ENCODE results near the gene OR10J1. TPM values are rescaled to one million over a fixed set of nuclear protein-coding genes. Genes with fewer than 3 reads are reported as not detected.

OR10J1 gene
- polyA plus RNA-seq, 1 donor (not counting 4 experiments of a cell fraction or from before 2014, with no cell fraction given): not detected

DNA sequence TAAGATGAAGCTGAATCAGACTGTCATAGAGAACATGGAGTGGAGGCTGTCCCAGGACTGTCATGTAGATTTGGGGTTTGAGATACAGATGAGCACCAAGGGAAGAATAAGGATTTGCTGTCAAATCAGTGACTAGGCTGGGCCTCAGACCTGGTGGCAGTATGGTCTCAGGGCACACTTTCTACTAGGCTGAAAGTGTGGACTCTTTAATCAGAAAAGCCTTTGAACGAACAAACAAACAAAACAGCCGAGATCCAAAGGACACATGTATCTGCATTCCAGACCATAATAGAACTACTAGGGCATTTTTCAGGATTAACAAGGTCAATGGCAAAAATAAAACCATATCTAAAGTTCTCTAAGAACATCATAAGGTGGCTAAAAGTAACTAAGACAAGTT, 2.9 kb downstream of the OR10J1 start:
- no peak for FAIRE-seq
- H3K9ac ChIP-seq (ENCODE audit: control insufficient read depth, extremely low read depth, insufficient read depth, low read length): no peak overlapping the region

DNA sequence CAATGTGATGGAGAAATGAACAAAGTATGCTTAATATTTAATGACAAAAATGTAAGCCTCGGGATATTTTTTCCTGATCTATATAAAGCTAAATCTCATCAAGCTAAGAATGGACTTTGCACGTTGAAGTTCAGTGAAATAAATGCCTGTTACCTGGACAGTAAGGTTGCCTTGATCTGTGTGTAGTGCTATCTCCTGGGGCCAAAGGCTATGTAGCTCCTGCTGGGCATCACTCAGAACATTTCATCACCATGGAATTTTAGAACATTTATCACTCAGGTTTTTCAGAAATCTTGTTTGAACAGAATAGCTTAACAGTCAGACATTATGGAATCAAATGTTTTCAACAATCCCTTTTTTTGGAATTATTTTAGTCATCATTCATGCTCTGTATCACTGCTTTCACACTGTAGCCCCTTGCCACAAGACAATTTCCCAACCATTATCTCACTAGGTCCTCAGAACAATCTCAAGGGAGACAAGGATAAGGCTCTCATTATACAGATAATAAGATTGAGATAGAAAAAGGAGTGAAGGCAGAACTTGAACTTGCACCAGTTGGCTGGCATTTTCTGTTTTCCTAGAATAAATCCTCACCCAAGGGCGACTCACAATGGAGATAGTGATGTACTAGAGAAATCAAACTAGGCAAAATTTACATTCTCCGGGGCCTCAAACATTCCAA, 3.7 kb downstream of the OR10J1 start:
- no peaks in the 10 kb centered on the region for H3K27me3 ChIP-seq (ENCODE audit: control insufficient read depth, extremely low read depth, insufficient read depth, low read length)
- no peak overlapping the region for H3K27ac ChIP-seq (ENCODE audit: control insufficient read depth, insufficient read depth, low read length)
- H3K4me1 ChIP-seq (ENCODE audit: control insufficient read depth, extremely low read depth, insufficient read depth, low read length): no peaks in the 10 kb centered on the region
- no peak overlapping the region for H3K9ac ChIP-seq (ENCODE audit: control insufficient read depth, extremely low read depth, insufficient read depth, low read length)
- H3K36me3 ChIP-seq (ENCODE audit: control insufficient read depth in 2 of 2, extremely low read depth in 1 of 2, insufficient read depth in 2 of 2, low read length in 2 of 2): no peaks in the 10 kb centered on the region
- no peak for TF ChIP-seq CTCF (optimal IDR thresholded peaks at IDR 0.05 in 1 of 3, IDR thresholded peaks at IDR 0.05 in 1 of 3, conservative IDR thresholded peaks at IDR 0.05 in 1 of 3; ENCODE audit: extremely low read depth in 1 of 3, insufficient read depth in 2 of 3, low read length in 3 of 3)
- TF ChIP-seq EZH2 (IDR thresholded peaks at IDR 0.05; ENCODE audit: low read length): no peak
- no peak overlapping the region for H3K4me2 ChIP-seq (ENCODE audit: control insufficient read depth, extremely low read depth, insufficient read depth, low read depth, low read length)
- no peaks in the 10 kb centered on the region for H3K9me1 ChIP-seq (ENCODE audit: control insufficient read depth, extremely low read depth, insufficient read depth, low read length)
- dilution Hi-C loops (cut with MboI; ENCODE audit: extremely low pct_ligation_motif_present, low sequenced_read_pairs): no loop called here
- DNase-seq (ENCODE audit: low read depth, low spot score) (no peak), FAIRE-seq (no peak)
- no peak overlapping the region for H2AFZ ChIP-seq (ENCODE audit: control insufficient read depth, low read length)
- no peak overlapping the region for H3K4me3 ChIP-seq (ENCODE audit: control insufficient read depth in 2 of 3, extremely low read depth in 1 of 3, insufficient read depth in 2 of 3, low read depth in 1 of 3, low read length in 3 of 3)
- no peaks in the 10 kb centered on the region for H3K9me3 ChIP-seq (ENCODE audit: control insufficient read depth, low read depth, low read length)
- no peaks in the 10 kb centered on the region for H3K79me2 ChIP-seq (ENCODE audit: control insufficient read depth, insufficient read depth, low read length)
- no peaks in the 10 kb centered on the region for H4K20me1 ChIP-seq (ENCODE audit: control insufficient read depth, extremely low read depth, insufficient read depth, low read length)

More for the DNA sequence above, 2.9 kb downstream of the OR10J1 start:
- Histone ChIP-seq H3K27ac (ENCODE audit: control insufficient read depth, insufficient read depth, low read length) (no peak overlapping the region), H3K4me2 (ENCODE audit: control insufficient read depth, extremely low read depth, insufficient read depth, low read depth, low read length) (no peak overlapping the region), H3K27me3 (ENCODE audit: control insufficient read depth, extremely low read depth, insufficient read depth, low read length) (no peaks in the 10 kb centered on the region), H3K9me3 (ENCODE audit: control insufficient read depth, low read depth, low read length) (no peaks in the 10 kb centered on the region), H3K9me1 (ENCODE audit: control insufficient read depth, extremely low read depth, insufficient read depth, low read length) (no peaks in the 10 kb centered on the region), H3K4me1 (ENCODE audit: control insufficient read depth, extremely low read depth, insufficient read depth, low read length) (no peaks in the 10 kb centered on the region), H3K79me2 (ENCODE audit: control insufficient read depth, insufficient read depth, low read length) (no peaks in the 10 kb centered on the region), H2AFZ (ENCODE audit: control insufficient read depth, low read length) (no peak overlapping the region), H3K36me3 (ENCODE audit: control insufficient read depth in 2 of 2, extremely low read depth in 1 of 2, insufficient read depth in 2 of 2, low read length in 2 of 2) (no peaks in the 10 kb centered on the region), H4K20me1 (ENCODE audit: control insufficient read depth, extremely low read depth, insufficient read depth, low read length) (no peaks in the 10 kb centered on the region), H3K4me3 (ENCODE audit: control insufficient read depth in 2 of 3, extremely low read depth in 1 of 3, insufficient read depth in 2 of 3, low read depth in 1 of 3, low read length in 3 of 3) (no peak overlapping the region)
- dilution Hi-C loops (cut with MboI; ENCODE audit: extremely low pct_ligation_motif_present, low sequenced_read_pairs): no loop called here
- no peak for TF ChIP-seq EZH2 (IDR thresholded peaks at IDR 0.05; ENCODE audit: low read length)
- no peak for TF ChIP-seq CTCF (optimal IDR thresholded peaks at IDR 0.05 in 1 of 3, IDR thresholded peaks at IDR 0.05 in 1 of 3, conservative IDR thresholded peaks at IDR 0.05 in 1 of 3; ENCODE audit: extremely low read depth in 1 of 3, insufficient read depth in 2 of 3, low read length in 3 of 3)
- no peak for DNase-seq (ENCODE audit: low read depth, low spot score)

Data from keratinocyte (primary cell).